Measurements from ENCODE around the gene TMC7. TPM values are rescaled to one million over a fixed set of nuclear protein-coding genes. Genes with fewer than 3 reads are reported as not detected.

The TMC7 gene
- total and polyA plus RNA-seq, 2 of the 13 experiments (the other 11 are each of a cell fraction or from before 2014, with no cell fraction given) = 1.2 to 5.1 TPM

DNA sequence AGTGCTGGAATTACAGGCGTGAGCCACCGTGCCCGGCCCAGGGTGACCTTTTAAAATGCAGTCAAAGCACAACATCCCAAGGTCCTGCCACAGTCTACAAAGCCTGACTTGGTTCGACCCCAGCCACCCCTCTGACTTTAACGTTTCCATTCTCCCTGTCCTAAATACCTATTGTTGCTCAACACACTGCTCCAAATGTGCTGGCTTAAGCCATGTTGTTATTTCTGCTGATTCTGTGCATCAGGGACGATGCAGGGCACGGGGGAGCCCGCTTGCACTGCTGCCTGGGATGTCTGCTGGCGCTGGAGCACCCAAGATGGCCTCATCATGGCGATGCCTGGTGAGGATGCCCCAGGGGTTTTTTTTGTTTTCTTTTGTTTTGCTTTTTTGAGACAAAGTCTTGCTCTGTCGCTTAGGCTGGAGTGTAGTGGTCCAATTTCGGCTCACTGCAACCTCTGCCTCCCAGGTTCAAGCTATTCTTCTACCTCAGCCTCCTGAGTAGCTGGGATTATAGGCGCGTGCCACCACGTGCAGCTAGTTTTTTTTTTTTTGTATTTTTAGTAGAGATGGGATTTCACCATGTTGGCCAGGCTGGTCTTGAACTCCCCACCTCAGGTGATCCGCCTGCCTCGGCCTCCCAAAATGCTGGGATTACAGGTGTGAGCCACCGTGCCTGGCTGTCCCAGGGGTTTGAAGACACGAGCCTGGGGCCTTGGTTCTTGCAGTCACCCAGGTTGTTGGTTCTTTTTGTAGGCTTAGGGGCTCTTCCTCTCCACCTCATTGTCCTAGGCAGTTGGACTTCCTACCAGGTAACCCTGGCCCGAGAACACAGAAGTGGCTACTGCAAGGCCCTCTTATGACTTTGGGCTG lies 22.9 kb downstream of the TMC7 start (continued):
- TF ChIP-seq MEF2D (CRISPR knock-in tag; IDR thresholded peaks at IDR 0.05) (no peak), ZNF354B (CRISPR knock-in tag; IDR thresholded peaks at IDR 0.05) (0 out of 2 replicates have a peak, but pooled peaks have one; percentile 38), SSRP1 (CRISPR knock-in tag; IDR thresholded peaks at IDR 0.05) (0 out of 2 replicates have a peak, but pooled peaks have one; percentile 81), ARHGAP35 (CRISPR knock-in tag; IDR thresholded peaks at IDR 0.05; ENCODE audit: borderline replicate concordance) (no peak), ARNTL (CRISPR knock-in tag; IDR thresholded peaks at IDR 0.05) (no peak)
- TF ChIP-seq, protein P1, sequence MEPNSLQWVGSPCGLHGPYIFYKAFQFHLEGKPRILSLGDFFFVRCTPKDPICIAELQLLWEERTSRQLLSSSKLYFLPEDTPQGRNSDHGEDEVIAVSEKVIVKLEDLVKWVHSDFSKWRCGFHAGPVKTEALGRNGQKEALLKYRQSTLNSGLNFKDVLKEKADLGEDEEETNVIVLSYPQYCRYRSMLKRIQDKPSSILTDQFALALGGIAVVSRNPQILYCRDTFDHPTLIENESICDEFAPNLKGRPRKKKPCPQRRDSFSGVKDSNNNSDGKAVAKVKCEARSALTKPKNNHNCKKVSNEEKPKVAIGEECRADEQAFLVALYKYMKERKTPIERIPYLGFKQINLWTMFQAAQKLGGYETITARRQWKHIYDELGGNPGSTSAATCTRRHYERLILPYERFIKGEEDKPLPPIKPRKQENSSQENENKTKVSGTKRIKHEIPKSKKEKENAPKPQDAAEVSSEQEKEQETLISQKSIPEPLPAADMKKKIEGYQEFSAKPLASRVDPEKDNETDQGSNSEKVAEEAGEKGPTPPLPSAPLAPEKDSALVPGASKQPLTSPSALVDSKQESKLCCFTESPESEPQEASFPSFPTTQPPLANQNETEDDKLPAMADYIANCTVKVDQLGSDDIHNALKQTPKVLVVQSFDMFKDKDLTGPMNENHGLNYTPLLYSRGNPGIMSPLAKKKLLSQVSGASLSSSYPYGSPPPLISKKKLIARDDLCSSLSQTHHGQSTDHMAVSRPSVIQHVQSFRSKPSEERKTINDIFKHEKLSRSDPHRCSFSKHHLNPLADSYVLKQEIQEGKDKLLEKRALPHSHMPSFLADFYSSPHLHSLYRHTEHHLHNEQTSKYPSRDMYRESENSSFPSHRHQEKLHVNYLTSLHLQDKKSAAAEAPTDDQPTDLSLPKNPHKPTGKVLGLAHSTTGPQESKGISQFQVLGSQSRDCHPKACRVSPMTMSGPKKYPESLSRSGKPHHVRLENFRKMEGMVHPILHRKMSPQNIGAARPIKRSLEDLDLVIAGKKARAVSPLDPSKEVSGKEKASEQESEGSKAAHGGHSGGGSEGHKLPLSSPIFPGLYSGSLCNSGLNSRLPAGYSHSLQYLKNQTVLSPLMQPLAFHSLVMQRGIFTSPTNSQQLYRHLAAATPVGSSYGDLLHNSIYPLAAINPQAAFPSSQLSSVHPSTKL (CRISPR knock-in tag; IDR thresholded peaks at IDR 0.05) = no peak
- TF ChIP-seq, protein P2, sequence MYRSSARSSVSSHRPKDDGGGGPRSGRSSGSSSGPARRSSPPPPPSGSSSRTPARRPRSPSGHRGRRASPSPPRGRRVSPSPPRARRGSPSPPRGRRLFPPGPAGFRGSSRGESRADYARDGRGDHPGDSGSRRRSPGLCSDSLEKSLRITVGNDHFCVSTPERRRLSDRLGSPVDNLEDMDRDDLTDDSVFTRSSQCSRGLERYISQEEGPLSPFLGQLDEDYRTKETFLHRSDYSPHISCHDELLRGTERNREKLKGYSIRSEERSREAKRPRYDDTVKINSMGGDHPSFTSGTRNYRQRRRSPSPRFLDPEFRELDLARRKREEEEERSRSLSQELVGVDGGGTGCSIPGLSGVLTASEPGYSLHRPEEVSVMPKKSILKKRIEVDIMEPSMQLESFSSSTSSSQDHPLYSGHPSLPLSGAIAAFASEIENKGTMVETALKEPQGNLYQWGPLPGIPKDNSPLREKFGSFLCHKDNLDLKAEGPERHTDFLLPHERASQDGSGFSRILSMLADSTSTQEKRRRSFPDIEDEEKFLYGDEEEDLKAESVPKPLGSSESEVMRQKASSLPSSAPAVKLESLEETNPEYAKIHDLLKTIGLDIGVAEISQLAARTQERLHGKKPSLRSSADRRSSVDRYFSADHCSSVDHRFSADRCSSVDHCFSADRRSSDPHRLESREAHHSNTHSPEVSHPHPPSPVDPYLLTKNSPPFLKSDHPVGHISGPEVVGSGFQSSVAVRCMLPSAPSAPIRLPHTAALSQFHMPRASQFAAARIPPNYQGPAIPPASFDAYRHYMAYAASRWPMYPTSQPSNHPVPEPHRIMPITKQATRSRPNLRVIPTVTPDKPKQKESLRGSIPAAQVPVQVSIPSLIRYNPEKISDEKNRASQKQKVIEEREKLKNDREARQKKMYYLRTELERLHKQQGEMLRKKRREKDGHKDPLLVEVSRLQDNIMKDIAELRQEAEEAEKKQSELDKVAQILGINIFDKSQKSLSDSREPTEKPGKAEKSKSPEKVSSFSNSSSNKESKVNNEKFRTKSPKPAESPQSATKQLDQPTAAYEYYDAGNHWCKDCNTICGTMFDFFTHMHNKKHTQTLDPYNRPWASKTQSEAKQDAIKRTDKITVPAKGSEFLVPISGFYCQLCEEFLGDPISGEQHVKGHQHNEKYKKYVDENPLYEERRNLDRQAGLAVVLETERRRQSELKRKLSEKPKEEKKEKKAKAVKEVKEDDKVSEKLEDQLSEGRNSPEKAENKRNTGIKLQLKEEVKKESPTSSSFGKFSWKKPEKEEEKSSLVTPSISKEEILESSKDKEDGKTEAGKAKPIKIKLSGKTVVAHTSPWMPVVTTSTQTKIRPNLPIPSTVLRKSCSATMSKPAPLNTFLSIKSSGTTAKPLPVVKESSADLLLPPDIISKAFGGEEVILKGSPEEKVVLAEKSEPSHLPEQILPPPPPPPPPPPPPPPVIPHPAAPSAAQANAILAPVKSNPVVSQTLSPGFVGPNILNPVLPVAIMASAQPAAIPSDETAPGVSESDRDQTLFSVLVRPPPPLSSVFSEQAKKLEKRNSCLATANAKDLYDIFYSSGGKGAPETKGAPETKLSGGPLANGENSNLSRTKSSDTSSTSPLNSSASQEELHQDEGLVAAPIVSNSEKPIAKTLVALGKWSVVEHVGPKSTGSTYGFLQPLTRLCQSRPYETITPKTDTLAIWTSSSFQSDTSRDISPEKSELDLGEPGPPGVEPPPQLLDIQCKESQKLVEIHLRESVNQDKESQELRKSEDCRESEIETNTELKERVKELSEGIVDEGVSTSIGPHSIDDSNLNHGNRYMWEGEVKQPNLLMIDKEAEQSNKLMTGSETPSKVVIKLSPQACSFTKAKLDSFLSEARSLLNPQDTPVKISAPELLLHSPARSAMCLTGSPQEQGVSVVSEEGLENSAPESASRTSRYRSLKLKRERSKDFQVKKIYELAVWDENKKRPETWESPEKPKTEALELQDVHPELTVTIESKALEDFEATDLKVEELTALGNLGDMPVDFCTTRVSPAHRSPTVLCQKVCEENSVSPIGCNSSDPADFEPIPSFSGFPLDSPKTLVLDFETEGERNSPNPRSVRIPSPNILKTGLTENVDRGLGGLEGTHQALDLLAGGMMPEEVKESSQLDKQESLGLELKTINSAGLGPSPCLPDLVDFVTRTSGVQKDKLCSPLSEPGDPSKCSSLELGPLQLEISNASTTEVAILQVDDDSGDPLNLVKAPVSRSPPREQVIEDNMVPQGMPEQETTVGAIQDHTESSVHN (CRISPR knock-in tag; IDR thresholded peaks at IDR 0.05) = peak; percentile 84; the same call in 1 of the 2 replicates
- TF ChIP-seq, protein P3, sequence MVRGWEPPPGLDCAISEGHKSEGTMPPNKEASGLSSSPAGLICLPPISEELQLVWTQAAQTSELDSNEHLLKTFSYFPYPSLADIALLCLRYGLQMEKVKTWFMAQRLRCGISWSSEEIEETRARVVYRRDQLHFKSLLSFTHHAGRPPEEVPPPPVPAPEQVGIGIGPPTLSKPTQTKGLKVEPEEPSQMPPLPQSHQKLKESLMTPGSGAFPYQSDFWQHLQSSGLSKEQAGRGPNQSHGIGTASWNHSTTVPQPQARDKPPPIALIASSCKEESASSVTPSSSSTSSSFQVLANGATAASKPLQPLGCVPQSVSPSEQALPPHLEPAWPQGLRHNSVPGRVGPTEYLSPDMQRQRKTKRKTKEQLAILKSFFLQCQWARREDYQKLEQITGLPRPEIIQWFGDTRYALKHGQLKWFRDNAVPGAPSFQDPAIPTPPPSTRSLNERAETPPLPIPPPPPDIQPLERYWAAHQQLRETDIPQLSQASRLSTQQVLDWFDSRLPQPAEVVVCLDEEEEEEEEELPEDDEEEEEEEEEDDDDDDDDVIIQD (CRISPR knock-in tag; IDR thresholded peaks at IDR 0.05; ENCODE audit: low read depth) = no peak
